IPS-NIHi7 (cell line): ENCODE data around the gene RPL27A.

Experiments
- DNase-seq: peaks from one replicate; pipeline ENCODE4 v3.0.0; 2012; ENCODE audit warnings: mixed read lengths; ENCODE audit errors: extremely low spot score

Gene RPL27A

GRCh38 chr11:8721609-8722500 is 39.3 kb downstream of the RPL27A start:
- DNase-seq, result no peak

- no peak for DNase-seq
Observed at GRCh38 chr11:8722809-8723208, 40.2 kb downstream of the RPL27A start.

GRCh38 chr11:8723711-8724110 is 41.1 kb downstream of the RPL27A start:
- no peak for DNase-seq

GRCh38 chr11:8724682-8725081 is 42.1 kb downstream of the RPL27A start:
- no peak for DNase-seq

- no peak for DNase-seq
Observed at GRCh38 chr11:8726395-8726794, 43.8 kb downstream of the RPL27A start.

- DNase-seq, result no peak
Observed at GRCh38 chr11:8728563-8728962, 46.0 kb downstream of the RPL27A start.

GRCh38 chr11:8729067-8729466 is 46.5 kb downstream of the RPL27A start:
- DNase-seq, result no peak

- no peak for DNase-seq
Observed at GRCh38 chr11:8729837-8730696, 47.5 kb downstream of the RPL27A start.

GRCh38 chr11:8730697-8731020 is 48.1 kb downstream of the RPL27A start:
- DNase-seq, result no peak

GRCh38 chr11:8731647-8732323 is 49.2 kb downstream of the RPL27A start:
- DNase-seq, result no peak

- DNase-seq, result no peak
Observed at GRCh38 chr11:8732324-8732670, 49.7 kb downstream of the RPL27A start.

GRCh38 chr11:8732748-8733241 is 50.2 kb downstream of the RPL27A start:
- DNase-seq, result no peak

GRCh38 chr11:8733852-8734251 is 51.3 kb downstream of the RPL27A start:
- DNase-seq, result no peak

GRCh38 chr11:8735094-8735493 is 52.5 kb downstream of the RPL27A start:
- DNase-seq, result no peak

- no peak for DNase-seq
Observed at GRCh38 chr11:8739309-8739793, 56.8 kb downstream of the RPL27A start.
